Measurements from ENCODE around the gene SYNM. TPM values are rescaled to one million over a fixed set of nuclear protein-coding genes. Genes with fewer than 3 reads are reported as not detected.
"Not testable (repeated sequence)": the region's sequence is repeated elsewhere in the genome, so short reads cannot be mapped to it uniquely, and the experiment has no call there.

SYNM gene
- total RNA-seq, 2 donors from 2014 or later: 5.7 to 8.2 TPM

DNA sequence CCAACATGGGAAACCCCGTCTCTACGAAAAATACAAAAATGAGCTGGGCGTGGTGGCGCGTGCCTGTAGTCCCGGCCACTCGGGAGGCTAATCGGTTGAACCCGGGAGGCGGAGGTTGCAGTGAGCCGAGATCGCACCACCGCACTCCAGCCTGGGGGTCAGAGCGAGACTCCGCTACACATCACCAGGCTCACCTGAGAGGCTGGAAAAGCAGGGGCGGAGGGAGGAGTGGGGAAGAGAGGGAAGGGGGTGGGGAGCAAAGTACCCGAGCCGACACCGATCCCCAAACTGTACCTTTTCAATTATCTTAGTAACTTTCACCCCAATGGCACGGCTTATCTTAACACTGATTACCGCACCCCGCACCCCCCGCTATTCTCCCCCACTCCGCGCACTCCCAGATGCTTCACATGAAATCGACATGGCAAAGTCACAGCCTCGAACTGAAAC lies 46.4 kb upstream of the SYNM start:
- Histone ChIP-seq H3K4me3 (no peak overlapping the region), H3K27me3 (no peaks in the 10 kb centered on the region), H3K27ac (no peak overlapping the region), H3K9me3 (no peaks in the 10 kb centered on the region), H3K4me1 (peaks cover 10% of the 10 kb centered on the region), H3K36me3 (replicated peaks in 1 of 2; ENCODE audit: insufficient read depth in 1 of 2, low read depth in 2 of 2) (no peaks in the 10 kb centered on the region)
- DNase-seq (peak in 2 of 4 donors; percentile 20 to 29), ATAC-seq (peak; percentile 23)
- WGBS, 2 donors: 39 to 41% methylated on average over 25 to 27 of the region's 27 CpGs
- intact Hi-C loops (cut with DNase I): no loop called here
- TF ChIP-seq CTCF (IDR thresholded peaks at IDR 0.05) (no peak), POLR2A (IDR thresholded peaks at IDR 0.05) (no peak)

DNA sequence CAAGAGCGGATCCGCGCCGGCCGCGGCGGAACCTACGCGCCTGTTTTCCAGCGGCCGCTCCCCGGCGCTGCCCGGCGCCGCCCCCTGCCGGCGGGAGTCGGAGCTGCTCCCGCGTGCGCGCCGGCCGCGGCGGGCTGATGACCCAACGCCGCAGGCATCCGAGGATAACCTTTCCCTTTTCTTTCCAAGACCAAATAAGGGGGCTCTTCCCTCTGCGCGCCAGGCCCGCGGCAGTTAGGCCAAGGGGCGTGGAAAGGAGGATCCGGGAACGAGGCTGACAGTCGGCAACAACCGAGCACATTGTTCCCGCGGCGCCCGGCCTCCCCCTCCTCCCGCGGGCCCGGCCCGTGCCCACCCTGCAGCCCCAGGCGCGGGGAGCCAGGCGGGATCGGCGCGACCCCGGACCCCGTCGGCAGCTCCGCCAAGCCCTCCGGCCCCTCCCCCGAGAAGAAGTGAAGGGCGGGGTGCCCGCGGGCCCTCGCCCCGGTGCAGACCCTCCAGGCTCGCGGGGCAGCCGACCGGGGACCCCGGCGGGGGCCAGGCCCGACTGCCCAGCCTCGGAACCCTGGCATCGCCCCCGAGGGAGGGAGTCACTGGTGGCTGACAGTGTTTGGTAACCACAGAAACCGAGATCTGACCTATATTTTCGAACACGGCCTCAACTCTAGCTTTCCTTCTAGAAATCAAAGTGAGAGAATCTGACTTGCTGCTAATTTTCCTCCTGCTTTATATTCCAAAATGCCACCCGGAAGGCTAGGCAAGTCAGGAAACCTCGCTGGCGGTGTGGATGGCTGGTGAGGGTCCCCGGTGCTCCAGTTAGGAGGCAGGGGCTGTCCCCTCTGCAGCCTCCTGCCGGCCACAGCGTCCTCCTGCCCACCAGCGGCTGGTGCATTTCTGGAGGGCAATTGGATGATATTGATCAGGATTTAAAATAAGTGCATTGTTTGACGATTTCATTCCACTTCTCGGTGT lies 45.6 kb upstream of the SYNM start:
- H3K27me3 ChIP-seq: no peaks in the 10 kb centered on the region
- H3K27ac ChIP-seq: peak overlapping the region in 2 of 4 donors; percentile 13 to 14
- H3K4me1 ChIP-seq: peaks cover 10% of the 10 kb centered on the region
- intact Hi-C loops (cut with DNase I): no loop called here
- no peak for TF ChIP-seq POLR2A (IDR thresholded peaks at IDR 0.05)
- peak; percentile 35 to 95 (median 86) for TF ChIP-seq CTCF (IDR thresholded peaks at IDR 0.05)
- H3K4me3 ChIP-seq: no peak overlapping the region
- ATAC-seq: peak; percentile 91
- peak; percentile 57 to 65 (median 60) for DNase-seq
- H3K9me3 ChIP-seq: no peaks in the 10 kb centered on the region
- H3K36me3 ChIP-seq (replicated peaks in 1 of 2; ENCODE audit: insufficient read depth in 1 of 2, low read depth in 2 of 2): no peaks in the 10 kb centered on the region
- 10 to 13% methylated on average over 33 to 70 of the region's 86 CpGs for WGBS, 2 donors

DNA sequence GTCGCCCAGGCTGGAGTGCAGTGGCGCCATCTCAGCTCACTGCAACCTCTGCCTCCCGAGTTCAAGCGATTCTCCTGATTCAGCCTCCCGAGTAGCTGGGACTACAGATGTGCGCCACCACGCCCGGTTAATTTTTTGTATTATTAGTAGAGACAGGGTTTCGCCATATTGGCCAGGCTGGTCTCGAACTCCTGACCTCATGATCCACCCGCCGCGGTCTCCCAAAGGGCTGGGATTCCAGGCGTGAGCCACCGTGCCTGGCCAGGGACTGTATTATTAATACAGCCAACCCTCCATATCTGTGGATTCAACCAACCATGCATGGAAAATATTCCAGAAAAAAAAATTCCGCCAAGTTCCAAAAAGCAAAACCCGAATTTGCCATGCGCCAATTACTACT lies 44.7 kb upstream of the SYNM start:
- H3K27ac ChIP-seq; H3K27me3 ChIP-seq; H3K4me1 ChIP-seq; intact Hi-C loops (cut with DNase I); H3K36me3 ChIP-seq (replicated peaks in 1 of 2; ENCODE audit: insufficient read depth in 1 of 2, low read depth in 2 of 2); DNase-seq; H3K9me3 ChIP-seq; ATAC-seq; H3K4me3 ChIP-seq: not testable (repeated sequence)
- WGBS, 2 donors: 89 to 93% methylated on average over 18 of the region's 18 CpGs

- Histone ChIP-seq H3K36me3 (replicated peaks in 1 of 2; ENCODE audit: insufficient read depth in 1 of 2, low read depth in 2 of 2) (no peaks in the 10 kb centered on the region), H3K4me3 (no peak overlapping the region), H3K27me3 (no peaks in the 10 kb centered on the region), H3K4me1 (peaks cover 10% of the 10 kb centered on the region), H3K9me3 (no peaks in the 10 kb centered on the region), H3K27ac (no peak overlapping the region)
- DNase-seq (no peak), ATAC-seq (no peak)
- intact Hi-C loops (cut with DNase I): no loop called here
- WGBS, 2 donors: 68 to 84% methylated on average over 5 of the region's 5 CpGs
- TF ChIP-seq CTCF (IDR thresholded peaks at IDR 0.05) (no peak), POLR2A (IDR thresholded peaks at IDR 0.05) (no peak)
Measured at GRCh38 chr15:99062226-99062625, 42.7 kb upstream of the SYNM start.

DNA sequence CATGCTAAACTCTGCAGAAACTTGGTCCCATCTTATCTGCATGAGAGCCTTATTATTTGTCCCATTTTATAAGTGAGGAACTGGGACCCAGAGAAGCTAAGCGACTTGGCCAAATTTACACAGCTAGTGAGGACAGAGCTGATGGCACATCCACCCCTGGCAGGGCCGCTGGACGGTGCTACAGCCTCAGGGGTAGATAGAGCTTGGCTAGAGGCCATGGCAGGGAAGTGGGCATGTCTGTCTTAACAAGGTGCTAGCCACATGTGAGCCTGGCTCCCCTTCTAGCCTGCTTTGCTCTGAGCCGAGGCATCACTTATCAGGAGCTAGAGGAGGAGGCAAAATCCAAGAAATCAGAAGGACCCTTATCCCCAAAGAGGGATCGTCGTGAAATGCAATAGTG lies 36.7 kb upstream of the SYNM start:
- no peaks in the 10 kb centered on the region for H3K36me3 ChIP-seq (replicated peaks in 1 of 2; ENCODE audit: insufficient read depth in 1 of 2, low read depth in 2 of 2)
- H3K9me3 ChIP-seq: no peaks in the 10 kb centered on the region
- H3K4me3 ChIP-seq: no peak overlapping the region
- TF ChIP-seq CTCF (IDR thresholded peaks at IDR 0.05) (no peak), POLR2A (IDR thresholded peaks at IDR 0.05) (no peak)
- no peaks in the 10 kb centered on the region for H3K27me3 ChIP-seq
- no peaks in the 10 kb centered on the region for H3K4me1 ChIP-seq
- ATAC-seq (no peak), DNase-seq (no peak)
- intact Hi-C loops (cut with DNase I): no loop called here
- WGBS, 2 donors: 76 to 80% methylated on average over 6 of the region's 6 CpGs
- H3K27ac ChIP-seq: no peak overlapping the region

Measured in body of pancreas (tissue), 4 donors.